ENCODE data around the gene GADD45B. TPM values are rescaled to one million over a fixed set of nuclear protein-coding genes. Genes with fewer than 3 reads are reported as not detected.

The GADD45B gene
- total RNA-seq, 1 experiment from 2014 or later: 16.2 TPM

- H3T11ph ChIP-seq (ENCODE audit: low read length): no peak overlapping the region
- H2BK20ac ChIP-seq (ENCODE audit: low read depth, low read length, poor library complexity, severe bottlenecking): no peak overlapping the region
- no peak overlapping the region for H4K5ac ChIP-seq (ENCODE audit: insufficient read length, low read depth, low read length)
- H3K23me2 ChIP-seq (ENCODE audit: insufficient read length, low read depth, low read length, poor library complexity, severe bottlenecking): no peaks in the 10 kb centered on the region
- H3K56ac ChIP-seq (ENCODE audit: insufficient read length, low read depth, low read length): no peak overlapping the region
- no peak overlapping the region for H4K8ac ChIP-seq (replicated peaks; ENCODE audit: insufficient read length, low read depth, low read length)
- H3K27me3 ChIP-seq (ENCODE audit: insufficient read depth, low read length): peaks cover 3% of the 10 kb centered on the region; the same call in 1 of the 2 replicates
- TF ChIP-seq CTCF (conservative IDR thresholded peaks at IDR 0.05): no peak
- H3K9me3 Mint-ChIP-seq: no peaks in the 10 kb centered on the region; a peak in 2 of 5 replicates
- peak overlapping the region; percentile 35 to 49; a peak in 3 of 5 replicates for H3K4me3 Mint-ChIP-seq
- peaks cover 12 to 27% of the 10 kb centered on the region in 2 experiments for H3K4me1 Mint-ChIP-seq
- no peak overlapping the region for H2AK5ac ChIP-seq (ENCODE audit: insufficient read length, low read length)
- no peak overlapping the region for H2BK120ac ChIP-seq (ENCODE audit: low read depth, low read length, poor library complexity, severe bottlenecking)
- H3K36me3 Mint-ChIP-seq (ENCODE audit: insufficient read depth in 1 of 3, low read depth in 3 of 3): no peaks in the 10 kb centered on the region
- H3K27ac ChIP-seq (ENCODE audit: insufficient read length, low read depth, low read length): no peak overlapping the region
- no peaks in the 10 kb centered on the region for H3K79me2 ChIP-seq (ENCODE audit: insufficient read depth, low read length)
- H3K4me2 ChIP-seq (ENCODE audit: insufficient read depth, insufficient read length, low read length): peak overlapping the region; percentile 40
- no peak overlapping the region for H2AFZ ChIP-seq (ENCODE audit: low read length)
- H3K18ac ChIP-seq (ENCODE audit: insufficient read length, low read depth, low read length): no peak overlapping the region
- WGBS (ENCODE audit: extremely low coverage, insufficient read length, low lambda C conversion rate): no CpG with 5 or more reads among the region's 26 CpGs
- no peak overlapping the region for H3K27ac Mint-ChIP-seq
- H4K91ac ChIP-seq (ENCODE audit: insufficient read length, low read depth, low read length): no peak overlapping the region
- H3K9ac ChIP-seq (ENCODE audit: extremely low read depth, insufficient read length, low read length): no peak overlapping the region
- peaks cover 44% of the 10 kb centered on the region for H3K27me3 Mint-ChIP-seq (ENCODE audit: low read depth)
- no peak overlapping the region for H2BK12ac ChIP-seq (ENCODE audit: insufficient read length, low read depth, low read length)
- H2BK15ac ChIP-seq (ENCODE audit: low read depth, low read length): no peak overlapping the region
- H3K4ac ChIP-seq (ENCODE audit: low read depth, low read length): no peak overlapping the region
- H2BK5ac ChIP-seq (ENCODE audit: insufficient read length, low read length): no peak overlapping the region
- no peaks in the 10 kb centered on the region for H3K79me1 ChIP-seq (ENCODE audit: insufficient read depth, low read depth, low read length, poor library complexity, severe bottlenecking)
- peaks cover 2% of the 10 kb centered on the region for H3K4me1 ChIP-seq (ENCODE audit: insufficient read depth, low read length)
- H3K23ac ChIP-seq (ENCODE audit: insufficient read length, low read depth, low read length): no peak overlapping the region
- no peaks in the 10 kb centered on the region for H4K20me1 ChIP-seq (ENCODE audit: control insufficient read depth, insufficient read depth, insufficient read length)
- H3K14ac ChIP-seq (ENCODE audit: insufficient read depth, low read length): no peak overlapping the region; the same call in 1 of the 2 replicates
- H3K9me3 ChIP-seq (ENCODE audit: control insufficient read depth, low read depth, low read length): no peaks in the 10 kb centered on the region
- no peak for DNase-seq
Measured at GRCh38 chr19:2495130-2495641, 19.3 kb downstream of the GADD45B start.

Measured in H9 (cell line).